NCI-H748 treated with DMSO at 0.1 percent for 48 hours (cell line): Measurements from ENCODE around the gene JAG2.

Experiments
- DNase-seq: peaks from one replicate; lab custom pipeline; 2025; lab: John Stamatoyannopoulos, UW

Gene JAG2

GRCh38 chr14:105165134-105165704 lies 3.4 kb downstream of the JAG2 start:
- no peak for DNase-seq

GRCh38 chr14:105163040-105163742 lies 5.4 kb downstream of the JAG2 start:
- DNase-seq, result no peak

GRCh38 chr14:105162669-105162979 lies 6.0 kb downstream of the JAG2 start:
- no peak for DNase-seq

- DNase-seq, result no peak
These were observed 6.5 kb downstream of the JAG2 start for GRCh38 chr14:105161964-105162668.

- DNase-seq, result no peak
These were observed 7.3 kb downstream of the JAG2 start for GRCh38 chr14:105161309-105161708.

- DNase-seq, result no peak
These were observed 7.8 kb downstream of the JAG2 start for GRCh38 chr14:105160776-105161175.

GRCh38 chr14:105159344-105159743 lies 9.2 kb downstream of the JAG2 start:
- DNase-seq, result no peak

GRCh38 chr14:105158794-105159193 lies 9.8 kb downstream of the JAG2 start:
- no peak for DNase-seq

- no peak for DNase-seq
These were observed 10.7 kb downstream of the JAG2 start for GRCh38 chr14:105157872-105158271.

GRCh38 chr14:105156414-105157375 lies 11.9 kb downstream of the JAG2 start:
- no peak for DNase-seq

GRCh38 chr14:105155681-105156413 lies 12.7 kb downstream of the JAG2 start:
- DNase-seq, result no peak

GRCh38 chr14:105155071-105155651 lies 13.4 kb downstream of the JAG2 start:
- no peak for DNase-seq

- no peak for DNase-seq
These were observed 14.1 kb downstream of the JAG2 start for GRCh38 chr14:105154476-105154871.

- no peak for DNase-seq
These were observed 14.7 kb downstream of the JAG2 start for GRCh38 chr14:105153739-105154475.

GRCh38 chr14:105153331-105153731 lies 15.2 kb downstream of the JAG2 start:
- no peak for DNase-seq

- no peak for DNase-seq
These were observed 15.8 kb downstream of the JAG2 start for GRCh38 chr14:105152794-105153241.

- DNase-seq, result no peak
These were observed 16.5 kb downstream of the JAG2 start for GRCh38 chr14:105151838-105152793.

- DNase-seq, result no peak
These were observed 17.3 kb downstream of the JAG2 start for GRCh38 chr14:105151084-105151837.
